Measurements from ENCODE around the gene CCNY.

- TF ChIP-seq POLR2A (IDR thresholded peaks at IDR 0.05) (no peak), POLR2AphosphoS5 (IDR thresholded peaks at IDR 0.05) (no peak), CTCF (IDR thresholded peaks at IDR 0.05) (no peak)
These were observed 16.0 kb upstream of the CCNY start for GRCh38 chr10:35320341-35320740.

Measured in suprapubic skin (tissue), 4 donors.